ENCODE measurements around the gene PRR7. TPM values are rescaled to one million over a fixed set of nuclear protein-coding genes. Genes with fewer than 3 reads are reported as not detected.

PRR7 gene
- total RNA-seq, 1 donor from 2014 or later, result 8.8 TPM

GRCh38 chr5:177494346-177495195 is 48.0 kb downstream of the PRR7 start:
- peak overlapping the region; percentile 25 for H3K4me3 Mint-ChIP-seq
- no peak for DNase-seq (ENCODE audit: extremely low spot score, unreplicated experiment)
- H3K27me3 Mint-ChIP-seq, result peaks cover 11% of the 10 kb centered on the region
- TF ChIP-seq CTCF (conservative IDR thresholded peaks at IDR 0.05), result peak; percentile 32
- H3K4me1 Mint-ChIP-seq (ENCODE audit: unreplicated experiment), result peaks cover 20% of the 10 kb centered on the region
- no peak overlapping the region for H3K27ac Mint-ChIP-seq
- H3K36me3 Mint-ChIP-seq, result peaks cover 8% of the 10 kb centered on the region
- no peaks in the 10 kb centered on the region for H3K9me3 Mint-ChIP-seq

DNA sequence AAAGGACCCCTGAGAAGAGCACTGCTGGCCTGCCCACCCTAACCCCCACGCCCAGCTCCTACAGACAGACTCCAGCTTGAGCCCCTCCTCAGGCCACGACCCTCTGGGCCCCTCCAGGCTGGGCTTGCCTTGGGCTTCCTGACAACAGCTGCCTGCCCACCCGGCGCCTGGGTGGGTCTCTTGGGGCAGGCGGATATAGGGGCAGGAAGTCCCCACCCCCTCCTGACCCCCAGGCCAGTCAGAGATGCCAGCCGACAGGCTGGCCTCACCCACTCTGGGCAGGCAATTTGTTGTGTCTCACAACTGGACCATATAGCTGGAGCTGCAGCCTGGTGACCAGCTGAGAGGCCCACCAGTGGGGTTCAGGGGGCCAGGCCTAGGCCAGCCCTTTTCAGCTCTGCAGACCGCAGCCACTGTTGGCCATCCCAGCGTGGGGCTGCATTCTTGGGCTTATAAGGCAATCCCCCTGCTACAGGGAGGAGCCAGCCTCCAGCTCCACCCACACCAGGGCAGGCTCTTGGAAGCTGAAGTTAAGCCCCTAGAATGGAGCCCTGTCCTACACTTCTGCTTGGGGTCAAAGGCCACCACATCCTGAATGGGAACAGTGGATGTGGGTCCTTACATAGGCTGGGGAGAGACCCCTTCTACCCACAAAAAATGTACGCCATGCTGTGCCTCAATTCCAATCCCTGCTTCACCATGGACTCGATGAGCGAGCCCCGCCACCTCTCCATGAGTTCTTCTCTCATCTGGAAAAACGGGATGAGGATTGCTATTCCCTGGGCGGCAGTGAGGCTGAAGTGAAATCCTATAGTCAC is 48.8 kb downstream of the PRR7 start:
- peak overlapping the region; percentile 86 for H3K27ac Mint-ChIP-seq
- H3K4me1 Mint-ChIP-seq (ENCODE audit: unreplicated experiment), result peaks cover 27% of the 10 kb centered on the region
- DNase-seq (ENCODE audit: extremely low spot score, unreplicated experiment), result no peak
- peak; percentile 9 for TF ChIP-seq CTCF (conservative IDR thresholded peaks at IDR 0.05)
- peaks cover 15% of the 10 kb centered on the region for H3K27me3 Mint-ChIP-seq
- no peaks in the 10 kb centered on the region for H3K9me3 Mint-ChIP-seq
- peak overlapping the region; percentile 87 for H3K4me3 Mint-ChIP-seq
- peaks cover 8% of the 10 kb centered on the region for H3K36me3 Mint-ChIP-seq

DNA sequence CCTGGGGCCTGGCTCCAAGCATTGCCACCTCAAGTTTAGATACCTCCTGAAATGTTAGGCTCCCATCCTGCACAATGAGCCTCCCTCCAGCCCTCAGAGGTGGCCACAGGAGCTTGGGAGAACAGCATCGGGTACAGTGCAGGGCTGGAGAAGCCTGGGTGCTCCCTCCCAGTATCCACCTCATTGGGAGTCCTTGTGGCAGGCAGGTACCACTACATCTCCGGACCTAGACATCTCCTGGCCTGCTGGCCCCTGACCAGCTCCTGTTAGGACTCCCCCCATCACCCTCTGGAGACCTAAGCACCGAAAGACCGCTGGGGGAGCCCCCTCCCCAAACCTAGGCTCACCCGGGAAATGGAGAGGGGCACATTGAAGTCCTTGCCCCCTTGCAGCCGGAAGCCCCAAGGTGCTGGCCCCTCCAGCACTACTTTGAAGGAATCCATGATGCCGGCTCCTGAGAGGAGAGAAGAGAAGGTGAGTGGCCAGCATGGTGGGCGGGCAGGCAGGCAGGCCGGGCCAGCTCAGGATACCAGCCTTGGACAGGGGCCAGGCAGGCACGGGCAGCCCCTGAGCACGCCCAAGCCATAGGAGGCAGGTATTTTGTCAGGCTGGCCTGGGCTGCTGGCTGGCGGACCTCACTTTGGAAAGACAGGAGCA is 49.6 kb downstream of the PRR7 start:
- no peaks in the 10 kb centered on the region for H3K9me3 Mint-ChIP-seq
- peak overlapping the region; percentile 87 for H3K4me3 Mint-ChIP-seq
- no peak for DNase-seq (ENCODE audit: extremely low spot score, unreplicated experiment)
- peak; percentile 63 for TF ChIP-seq CTCF (conservative IDR thresholded peaks at IDR 0.05)
- H3K36me3 Mint-ChIP-seq, result peaks cover 8% of the 10 kb centered on the region
- peaks cover 32% of the 10 kb centered on the region for H3K4me1 Mint-ChIP-seq (ENCODE audit: unreplicated experiment)
- H3K27ac Mint-ChIP-seq, result peak overlapping the region; percentile 86
- peaks cover 15% of the 10 kb centered on the region for H3K27me3 Mint-ChIP-seq

DNA sequence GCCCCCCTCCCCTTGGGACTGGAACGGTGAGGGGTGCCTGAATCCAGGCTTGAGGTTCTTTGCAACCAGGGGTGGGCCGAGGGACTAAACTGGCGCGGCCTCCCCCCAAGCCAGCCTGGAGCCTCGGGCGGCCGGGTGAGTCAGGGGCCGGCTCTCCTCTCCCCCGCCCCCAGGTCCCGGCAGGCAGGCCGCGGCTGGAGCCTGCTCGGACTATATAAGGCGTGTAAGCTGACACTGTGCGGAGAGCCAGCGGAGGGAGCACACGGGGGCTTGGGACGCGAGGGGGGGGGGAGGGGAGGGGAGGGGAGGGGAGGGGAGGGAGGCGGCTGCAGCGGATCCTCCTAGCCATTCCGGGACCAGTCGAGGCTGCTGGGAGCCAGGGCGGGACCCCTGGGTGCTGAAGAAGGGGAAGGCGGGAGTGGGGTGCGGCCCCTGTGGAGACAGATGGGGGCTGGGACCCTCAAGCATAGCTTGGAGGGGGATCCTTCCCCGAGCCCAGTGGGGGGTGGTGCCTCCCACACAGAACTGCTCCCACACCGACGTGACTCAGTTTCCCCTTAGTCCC is 50.2 kb downstream of the PRR7 start:
- no peaks in the 10 kb centered on the region for H3K9me3 Mint-ChIP-seq
- peak; percentile 87 for DNase-seq (ENCODE audit: extremely low spot score, unreplicated experiment)
- peaks cover 15% of the 10 kb centered on the region for H3K27me3 Mint-ChIP-seq
- peaks cover 8% of the 10 kb centered on the region for H3K36me3 Mint-ChIP-seq
- H3K27ac Mint-ChIP-seq, result no peak overlapping the region
- TF ChIP-seq CTCF (conservative IDR thresholded peaks at IDR 0.05), result no peak
- peak overlapping the region; percentile 87 for H3K4me3 Mint-ChIP-seq
- peaks cover 32% of the 10 kb centered on the region for H3K4me1 Mint-ChIP-seq (ENCODE audit: unreplicated experiment)

- Mint-ChIP-seq H3K27ac (peak within 1 kb of the TSS; percentile 86), H3K36me3 (peaks cover 8% of the 10 kb centered on the region), H3K4me1 (ENCODE audit: unreplicated experiment) (peaks cover 39% of the 10 kb centered on the region), H3K4me3 (peak within 1 kb of the TSS; percentile 87), H3K27me3 (peaks cover 15% of the 10 kb centered on the region), H3K9me3 (no peaks in the 10 kb centered on the region)
- TF ChIP-seq CTCF (conservative IDR thresholded peaks at IDR 0.05), result peak; percentile 34
- DNase-seq (ENCODE audit: extremely low spot score, unreplicated experiment), result peak; percentile 97
Measured at GRCh38 chr5:177497292-177498012, 50.8 kb downstream of the PRR7 start, which contains the start of gene PDLIM7. PDLIM7 (minus strand) TSS chr5:177497604; CDS start chr5:177496512, 1,092 bp downstream.

Measured in type B pancreatic cell (in vitro differentiated cells).